ENCODE measurements around the gene CNP.

CNP gene

DNA sequence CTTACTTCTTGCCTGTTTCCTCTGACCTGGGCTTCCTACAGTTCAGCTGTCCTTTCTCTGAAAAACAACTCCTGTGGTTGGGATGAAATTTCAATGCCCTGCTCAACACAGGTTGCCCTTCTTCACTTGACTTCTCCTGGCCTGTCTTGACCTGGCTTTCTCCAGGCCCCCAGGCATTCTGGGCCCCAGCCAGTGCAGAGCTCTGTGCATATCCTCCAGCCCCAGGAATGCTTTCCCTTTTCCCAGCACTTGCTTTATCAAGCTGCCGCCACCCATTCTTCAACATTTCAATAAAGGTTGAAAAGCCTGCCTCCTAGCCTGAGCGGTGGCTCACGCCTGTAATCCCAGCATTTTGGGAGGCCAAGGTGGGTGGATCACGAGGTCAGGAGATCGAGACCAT, 25.4 kb upstream of the CNP start:
- Mint-ChIP-seq H3K27me3 (ENCODE audit: low read depth) (no peaks in the 10 kb centered on the region), H3K4me1 (no peaks in the 10 kb centered on the region), H3K36me3 (ENCODE audit: low read depth) (no peaks in the 10 kb centered on the region), H3K4me3 (no peak overlapping the region), H3K27ac (no peak overlapping the region), H3K9me3 (no peaks in the 10 kb centered on the region)
- TF ChIP-seq, protein P1, sequence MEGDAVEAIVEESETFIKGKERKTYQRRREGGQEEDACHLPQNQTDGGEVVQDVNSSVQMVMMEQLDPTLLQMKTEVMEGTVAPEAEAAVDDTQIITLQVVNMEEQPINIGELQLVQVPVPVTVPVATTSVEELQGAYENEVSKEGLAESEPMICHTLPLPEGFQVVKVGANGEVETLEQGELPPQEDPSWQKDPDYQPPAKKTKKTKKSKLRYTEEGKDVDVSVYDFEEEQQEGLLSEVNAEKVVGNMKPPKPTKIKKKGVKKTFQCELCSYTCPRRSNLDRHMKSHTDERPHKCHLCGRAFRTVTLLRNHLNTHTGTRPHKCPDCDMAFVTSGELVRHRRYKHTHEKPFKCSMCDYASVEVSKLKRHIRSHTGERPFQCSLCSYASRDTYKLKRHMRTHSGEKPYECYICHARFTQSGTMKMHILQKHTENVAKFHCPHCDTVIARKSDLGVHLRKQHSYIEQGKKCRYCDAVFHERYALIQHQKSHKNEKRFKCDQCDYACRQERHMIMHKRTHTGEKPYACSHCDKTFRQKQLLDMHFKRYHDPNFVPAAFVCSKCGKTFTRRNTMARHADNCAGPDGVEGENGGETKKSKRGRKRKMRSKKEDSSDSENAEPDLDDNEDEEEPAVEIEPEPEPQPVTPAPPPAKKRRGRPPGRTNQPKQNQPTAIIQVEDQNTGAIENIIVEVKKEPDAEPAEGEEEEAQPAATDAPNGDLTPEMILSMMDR (IDR thresholded peaks at IDR 0.05; ENCODE audit: unreplicated experiment in 3 of 3), result no peak

DNA sequence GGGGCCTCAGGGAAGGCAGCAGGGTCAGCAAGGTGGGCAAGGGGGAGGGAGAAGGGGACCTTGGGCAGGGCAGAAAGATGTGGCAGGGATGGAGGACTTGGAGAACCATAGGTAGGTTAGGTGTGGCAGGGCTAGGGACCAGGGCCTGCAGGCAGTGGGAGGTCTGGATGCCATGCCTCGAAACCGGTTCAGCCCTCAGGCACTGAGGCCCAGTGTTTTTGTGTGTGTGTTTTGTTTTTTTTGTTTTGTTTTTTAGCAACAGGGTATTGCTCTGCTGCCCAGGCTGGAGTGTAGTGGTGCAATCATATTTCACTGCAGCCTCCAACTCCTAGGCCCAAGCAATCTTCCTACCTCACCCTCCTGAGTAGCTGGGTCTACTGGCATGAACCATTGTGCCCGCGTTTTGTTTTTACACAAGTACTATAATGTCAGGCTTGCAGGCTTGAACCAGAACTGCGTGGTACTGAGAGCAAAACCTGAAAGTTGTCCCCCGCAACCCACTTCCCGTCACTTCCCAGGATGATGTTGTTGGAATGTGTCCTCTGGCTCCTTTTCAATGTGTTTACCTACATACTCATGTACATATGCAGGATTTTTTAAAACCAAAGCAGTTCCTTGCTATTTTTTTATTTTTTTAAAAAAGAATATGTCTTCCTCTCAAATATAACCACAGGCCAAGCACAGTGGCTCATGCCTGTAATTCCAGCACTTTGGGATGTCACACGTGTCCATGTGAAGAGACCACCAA, 23.8 kb upstream of the CNP start:
- TF ChIP-seq, protein P1 (IDR thresholded peaks at IDR 0.05; ENCODE audit: unreplicated experiment in 3 of 3), result no peak
- no peak overlapping the region for H3K27ac Mint-ChIP-seq
- no peak overlapping the region for H3K4me3 Mint-ChIP-seq
- H3K27me3 Mint-ChIP-seq (ENCODE audit: low read depth), result no peaks in the 10 kb centered on the region
- no peaks in the 10 kb centered on the region for H3K9me3 Mint-ChIP-seq
- no peaks in the 10 kb centered on the region for H3K4me1 Mint-ChIP-seq
- no peaks in the 10 kb centered on the region for H3K36me3 Mint-ChIP-seq (ENCODE audit: low read depth)

DNA sequence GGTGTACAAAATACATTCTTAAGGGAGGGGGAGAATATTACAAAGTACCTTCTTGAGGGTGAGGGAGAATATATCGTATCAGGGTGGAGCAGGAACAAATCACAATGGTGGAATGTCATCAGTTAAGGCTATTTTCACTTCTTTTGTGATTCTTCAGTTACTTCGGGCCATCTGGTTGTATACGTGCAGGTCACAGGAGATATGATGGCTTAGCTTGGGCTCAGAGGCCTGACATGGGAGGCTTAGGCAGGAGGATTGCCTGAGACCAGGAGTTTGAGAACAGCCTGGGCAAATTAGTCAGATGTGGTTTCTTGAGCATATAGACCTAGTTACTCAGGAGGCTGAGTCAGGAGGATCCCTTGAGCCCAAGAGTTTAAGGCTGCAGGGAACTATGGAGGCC, 23.1 kb upstream of the CNP start:
- TF ChIP-seq, protein P1 (IDR thresholded peaks at IDR 0.05; ENCODE audit: unreplicated experiment in 3 of 3), result no peak
- Mint-ChIP-seq H3K9me3 (no peaks in the 10 kb centered on the region), H3K27ac (peak overlapping the region in 1 of 3 experiments; percentile 29), H3K27me3 (ENCODE audit: low read depth) (no peaks in the 10 kb centered on the region), H3K4me1 (no peaks in the 10 kb centered on the region), H3K36me3 (ENCODE audit: low read depth) (no peaks in the 10 kb centered on the region), H3K4me3 (no peak overlapping the region)

GRCh38 chr17:41944943-41945342, 21.7 kb upstream of the CNP start:
- Mint-ChIP-seq H3K4me1 (no peaks in the 10 kb centered on the region), H3K4me3 (no peak overlapping the region), H3K27me3 (ENCODE audit: low read depth) (no peaks in the 10 kb centered on the region), H3K9me3 (no peaks in the 10 kb centered on the region), H3K36me3 (ENCODE audit: low read depth) (no peaks in the 10 kb centered on the region), H3K27ac (no peak overlapping the region)
- TF ChIP-seq, protein P1 (IDR thresholded peaks at IDR 0.05; ENCODE audit: unreplicated experiment in 3 of 3), result no peak

DNA sequence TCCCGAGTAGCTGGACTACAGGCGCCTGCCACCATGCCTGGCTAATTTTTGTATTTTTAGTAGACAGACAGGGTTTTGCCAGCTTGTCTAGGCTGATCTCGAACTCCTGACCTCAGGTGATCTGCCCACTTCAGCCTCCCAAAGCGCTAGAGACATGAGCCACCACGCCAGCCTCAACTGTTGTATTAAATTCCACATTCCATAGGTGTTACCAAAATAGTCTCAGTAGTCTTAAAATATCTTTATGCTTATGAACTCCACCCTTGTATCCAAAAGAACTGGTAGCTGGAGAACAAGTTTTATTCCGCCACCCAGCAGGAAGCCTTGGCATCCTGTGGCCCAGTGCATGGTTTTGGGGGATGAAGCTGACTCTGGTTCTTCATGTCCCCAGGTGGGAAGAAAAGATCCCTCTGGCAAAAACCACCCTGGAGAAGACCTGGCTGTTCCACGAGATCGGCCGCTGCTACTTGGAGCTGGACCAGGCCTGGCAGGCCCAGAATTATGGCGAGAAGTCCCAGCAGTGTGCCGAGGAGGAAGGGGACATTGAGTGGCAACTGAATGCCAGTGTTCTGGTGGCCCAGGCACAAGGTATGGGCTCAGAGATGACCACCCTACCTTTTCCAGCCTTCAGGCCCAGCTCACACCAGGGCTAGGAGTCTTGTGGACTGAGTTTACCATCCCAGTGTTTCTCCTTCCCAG, 17.7 kb upstream of the CNP start:
- no peaks in the 10 kb centered on the region for H3K36me3 Mint-ChIP-seq (ENCODE audit: low read depth)

More for the DNA sequence above, 17.7 kb upstream of the CNP start:
- Mint-ChIP-seq H3K4me3 (no peak overlapping the region), H3K4me1 (no peaks in the 10 kb centered on the region), H3K27me3 (ENCODE audit: low read depth) (no peaks in the 10 kb centered on the region), H3K9me3 (no peaks in the 10 kb centered on the region), H3K27ac (no peak overlapping the region)
- TF ChIP-seq, protein P1 (IDR thresholded peaks at IDR 0.05; ENCODE audit: unreplicated experiment in 3 of 3), result no peak
